ENCODE data around the gene LIMK2.

LIMK2 gene

GRCh38 chr22:31279327-31279669 lies 67.2 kb downstream of the LIMK2 start:
- Histone ChIP-seq H3K27ac (ENCODE audit: low read length) (no peak overlapping the region), H3K4me1 (ENCODE audit: low read length) (no peaks in the 10 kb centered on the region), H3K4me3 (ENCODE audit: low read length) (no peak overlapping the region), H3K79me2 (ENCODE audit: low read length) (no peaks in the 10 kb centered on the region), H3K36me3 (replicated peaks; ENCODE audit: insufficient read depth, low read length) (peaks cover 4% of the 10 kb centered on the region; the same call in 1 of the 2 replicates), H3K9me2 (replicated peaks; ENCODE audit: insufficient read depth, low read length) (no peaks in the 10 kb centered on the region), H3K4me2 (ENCODE audit: low read depth, low read length) (no peak overlapping the region), H3K9me3 (replicated peaks; ENCODE audit: insufficient read depth, low read length) (no peaks in the 10 kb centered on the region), H3F3A (ENCODE audit: insufficient read depth, low read length) (no peaks in the 10 kb centered on the region), H4K20me1 (ENCODE audit: insufficient read depth, low read length) (no peaks in the 10 kb centered on the region), H3K27me3 (replicated peaks; ENCODE audit: insufficient read depth, low read length) (no peaks in the 10 kb centered on the region), H2AFZ (ENCODE audit: low read length) (no peak overlapping the region), H3K9ac (ENCODE audit: low read length) (no peak overlapping the region)
- TF ChIP-seq CTCF (IDR thresholded peaks at IDR 0.05; ENCODE audit: low read length), result no peak
- no peak for TF ChIP-seq EZH2 (optimal IDR thresholded peaks at IDR 0.05; ENCODE audit: low read depth, low read length)
- no peak for TF ChIP-seq EZH2phosphoT487 (IDR thresholded peaks at IDR 0.05; ENCODE audit: low read length)
- DNase-seq, result no peak

DNA sequence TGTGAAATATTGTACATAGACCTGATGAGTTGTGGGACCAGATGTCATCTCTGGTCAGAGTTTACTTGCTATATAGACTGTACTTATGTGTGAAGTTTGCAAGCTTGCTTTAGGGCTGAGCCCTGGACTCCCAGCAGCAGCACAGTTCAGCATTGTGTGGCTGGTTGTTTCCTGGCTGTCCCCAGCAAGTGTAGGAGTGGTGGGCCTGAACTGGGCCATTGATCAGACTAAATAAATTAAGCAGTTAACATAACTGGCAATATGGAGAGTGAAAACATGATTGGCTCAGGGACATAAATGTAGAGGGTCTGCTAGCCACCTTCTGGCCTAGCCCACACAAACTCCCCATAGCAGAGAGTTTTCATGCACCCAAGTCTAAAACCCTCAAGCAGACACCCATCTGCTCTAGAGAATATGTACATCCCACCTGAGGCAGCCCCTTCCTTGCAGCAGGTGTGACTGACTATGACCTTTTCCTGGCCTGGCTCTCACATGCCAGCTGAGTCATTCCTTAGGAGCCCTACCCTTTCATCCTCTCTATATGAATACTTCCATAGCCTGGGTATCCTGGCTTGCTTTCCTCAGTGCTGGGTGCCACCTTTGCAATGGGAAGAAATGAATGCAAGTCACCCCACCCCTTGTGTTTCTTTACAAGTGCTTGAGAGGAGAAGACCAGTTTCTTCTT lies 67.9 kb downstream of the LIMK2 start:
- Histone ChIP-seq H2AFZ (ENCODE audit: low read length) (no peak overlapping the region), H3K79me2 (ENCODE audit: low read length) (no peaks in the 10 kb centered on the region), H3K4me2 (ENCODE audit: low read depth, low read length) (no peak overlapping the region), H3K4me3 (ENCODE audit: low read length) (no peak overlapping the region), H3K9ac (ENCODE audit: low read length) (no peak overlapping the region), H3K27me3 (replicated peaks; ENCODE audit: insufficient read depth, low read length) (no peaks in the 10 kb centered on the region), H3K4me1 (ENCODE audit: low read length) (peaks cover 3% of the 10 kb centered on the region; the same call in 1 of the 2 replicates), H4K20me1 (ENCODE audit: insufficient read depth, low read length) (no peaks in the 10 kb centered on the region), H3K27ac (ENCODE audit: low read length) (no peak overlapping the region), H3K9me2 (replicated peaks; ENCODE audit: insufficient read depth, low read length) (no peaks in the 10 kb centered on the region), H3K36me3 (replicated peaks; ENCODE audit: insufficient read depth, low read length) (peaks cover 3% of the 10 kb centered on the region; the same call in 1 of the 2 replicates), H3F3A (ENCODE audit: insufficient read depth, low read length) (no peaks in the 10 kb centered on the region), H3K9me3 (replicated peaks; ENCODE audit: insufficient read depth, low read length) (no peaks in the 10 kb centered on the region)
- no peak for DNase-seq
- TF ChIP-seq EZH2phosphoT487 (IDR thresholded peaks at IDR 0.05; ENCODE audit: low read length) (no peak), EZH2 (optimal IDR thresholded peaks at IDR 0.05; ENCODE audit: low read depth, low read length) (no peak), CTCF (IDR thresholded peaks at IDR 0.05; ENCODE audit: low read length) (no peak)

- H3K9me2 ChIP-seq (replicated peaks; ENCODE audit: insufficient read depth, low read length), result no peaks in the 10 kb centered on the region
- H3K27me3 ChIP-seq (replicated peaks; ENCODE audit: insufficient read depth, low read length), result no peaks in the 10 kb centered on the region
- H3K4me2 ChIP-seq (ENCODE audit: low read depth, low read length), result no peak overlapping the region
- no peaks in the 10 kb centered on the region for H4K20me1 ChIP-seq (ENCODE audit: insufficient read depth, low read length)
- TF ChIP-seq CTCF (IDR thresholded peaks at IDR 0.05; ENCODE audit: low read length) (no peak), EZH2phosphoT487 (IDR thresholded peaks at IDR 0.05; ENCODE audit: low read length) (no peak), EZH2 (optimal IDR thresholded peaks at IDR 0.05; ENCODE audit: low read depth, low read length) (no peak)
- H3K36me3 ChIP-seq (replicated peaks; ENCODE audit: insufficient read depth, low read length), result no peaks in the 10 kb centered on the region
- no peaks in the 10 kb centered on the region for H3K79me2 ChIP-seq (ENCODE audit: low read length)
- H3K27ac ChIP-seq (ENCODE audit: low read length), result no peak overlapping the region
- DNase-seq, result no peak
- H3K9ac ChIP-seq (ENCODE audit: low read length), result no peak overlapping the region
- H3K4me1 ChIP-seq (ENCODE audit: low read length), result peaks cover 20% of the 10 kb centered on the region
- H2AFZ ChIP-seq (ENCODE audit: low read length), result no peak overlapping the region
- H3F3A ChIP-seq (ENCODE audit: insufficient read depth, low read length), result peaks cover 14% of the 10 kb centered on the region
- H3K4me3 ChIP-seq (ENCODE audit: low read length), result no peak overlapping the region
- H3K9me3 ChIP-seq (replicated peaks; ENCODE audit: insufficient read depth, low read length), result no peaks in the 10 kb centered on the region
Measured at GRCh38 chr22:31281733-31282132, 69.6 kb downstream of the LIMK2 start.
